ENCODE results near the gene DPM3.
"Not testable (repeated sequence)": the region's sequence is repeated elsewhere in the genome, so short reads cannot be mapped to it uniquely, and the experiment has no call there.

Gene DPM3

GRCh38 chr1:155139895-155140629, at the start of gene DPM3:
TSS of gene DPM3 (minus strand) at chr1:155140531. CDS start at chr1:155140240, 291 bp downstream.
- DNase-seq (ENCODE audit: low read depth in 1 of 2, low spot score in 1 of 2) = peak; percentile 77 to 79

- not testable (repeated sequence) for DNase-seq (ENCODE audit: low read depth in 1 of 2, low spot score in 1 of 2)
Observed at GRCh38 chr1:155189926-155190325, 49.6 kb upstream of the DPM3 start.

- DNase-seq (ENCODE audit: low read depth in 1 of 2, low spot score in 1 of 2) = no peak
Observed at GRCh38 chr1:155188268-155188667, 47.9 kb upstream of the DPM3 start.

GRCh38 chr1:155187456-155187891, 47.1 kb upstream of the DPM3 start:
- no peak for DNase-seq (ENCODE audit: low read depth in 1 of 2, low spot score in 1 of 2)

- no peak for DNase-seq (ENCODE audit: low read depth in 1 of 2, low spot score in 1 of 2)
Observed at GRCh38 chr1:155186794-155187455, 46.6 kb upstream of the DPM3 start.

- no peak for DNase-seq (ENCODE audit: low read depth in 1 of 2, low spot score in 1 of 2)
Observed at GRCh38 chr1:155186067-155186793, 45.9 kb upstream of the DPM3 start.

- DNase-seq (ENCODE audit: low read depth in 1 of 2, low spot score in 1 of 2) = no peak
Observed at GRCh38 chr1:155185783-155186066, 45.4 kb upstream of the DPM3 start.

GRCh38 chr1:155184835-155185782, 44.8 kb upstream of the DPM3 start:
- no peak for DNase-seq (ENCODE audit: low read depth in 1 of 2, low spot score in 1 of 2)

- no peak for DNase-seq (ENCODE audit: low read depth in 1 of 2, low spot score in 1 of 2)
Observed at GRCh38 chr1:155184351-155184811, 44.0 kb upstream of the DPM3 start.

GRCh38 chr1:155183775-155184221, 43.5 kb upstream of the DPM3 start:
- DNase-seq (ENCODE audit: low read depth in 1 of 2, low spot score in 1 of 2) = no peak

GRCh38 chr1:155182052-155182550, 41.8 kb upstream of the DPM3 start:
- no peak for DNase-seq (ENCODE audit: low read depth in 1 of 2, low spot score in 1 of 2)

- DNase-seq (ENCODE audit: low read depth in 1 of 2, low spot score in 1 of 2) = no peak
Observed at GRCh38 chr1:155181371-155182051, 41.2 kb upstream of the DPM3 start.

- no peak for DNase-seq (ENCODE audit: low read depth in 1 of 2, low spot score in 1 of 2)
Observed at GRCh38 chr1:155179112-155180031, 39.0 kb upstream of the DPM3 start.

- DNase-seq (ENCODE audit: low read depth in 1 of 2, low spot score in 1 of 2) = no peak
Observed at GRCh38 chr1:155178441-155179111, 38.2 kb upstream of the DPM3 start.

GRCh38 chr1:155177918-155178281, 37.6 kb upstream of the DPM3 start:
- DNase-seq (ENCODE audit: low read depth in 1 of 2, low spot score in 1 of 2) = no peak

GRCh38 chr1:155177192-155177917, 37.0 kb upstream of the DPM3 start:
- no peak for DNase-seq (ENCODE audit: low read depth in 1 of 2, low spot score in 1 of 2)

GRCh38 chr1:155176544-155177071, 36.3 kb upstream of the DPM3 start:
- peak; percentile 73 to 79 for DNase-seq (ENCODE audit: low read depth in 1 of 2, low spot score in 1 of 2)

- DNase-seq (ENCODE audit: low read depth in 1 of 2, low spot score in 1 of 2) = no peak
Observed at GRCh38 chr1:155175927-155176371, 35.6 kb upstream of the DPM3 start.
